Right lobe of liver (tissue), 6 donors: Measurements from ENCODE around the gene LPCAT1. TPM values are rescaled to one million over a fixed set of nuclear protein-coding genes. Genes with fewer than 3 reads are reported as not detected.

Experiments used
- ATAC-seq, 4 donors: fragments of 200-7000 bp; cut with Tn5 transposase; one replicate each; pipeline ENCODE4 v1.9.1; 2020; ENCODE audit warnings: mild to moderate bottlenecking in 4 of 4, moderate library complexity in 4 of 4
- DNase-seq, 3 donors: peaks; one replicate each; pipeline ENCODE4 v3.0.0-alpha.2; 2020
- H3K27ac ChIP-seq, 3 donors: fragments of 200-600 bp; one replicate each; pipeline ENCODE4 v1.8.0; 2022
- H3K27me3 ChIP-seq, 2 donors: fragments of 200-600 bp; one replicate each; pipeline ENCODE4 v1.8.0; 2022
- H3K36me3 ChIP-seq, 4 donors: fragments of 200-600 bp; sonication (generic) in 1 of 4; one replicate each; pipeline versions ENCODE4 v1.5.1 to v1.8.0; 2017 to 2022; ENCODE audit warnings: control low read depth in 1 of 4
- H3K4me1 ChIP-seq, 4 donors: fragments of 200-600 bp; sonication (generic) in 1 of 4; one replicate each; pipeline versions ENCODE4 v1.5.1 to v1.8.0; 2017 to 2022; ENCODE audit warnings: control low read depth in 1 of 4
- H3K4me3 ChIP-seq, 3 donors: fragments of 200-600 bp; one replicate each; pipeline ENCODE4 v1.8.0; 2022
- H3K9me3 ChIP-seq, 4 donors: fragments of 200-600 bp; sonication (generic) in 1 of 4; one replicate each; pipeline versions ENCODE4 v1.5.1 to v1.8.0; 2017 to 2022; ENCODE audit warnings: control low read depth in 1 of 4
- CTCF ChIP-seq, 4 donors: fragments of 200-600 bp in 3 of 4; fragments of 450-650 bp in 1 of 4; IDR thresholded peaks; one replicate each; pipeline versions ENCODE4 v1.5.1 to v1.8.0; 2016 to 2022; ENCODE audit warnings: antibody characterized with exemption in 4 of 4, mild to moderate bottlenecking in 2 of 4
- POLR2A ChIP-seq: fragments of 450-650 bp; IDR thresholded peaks from one replicate; pipeline ENCODE4 v1.6.1; 2017; ENCODE audit warnings: antibody characterized with exemption, mild to moderate bottlenecking
- WGBS: methylation state at CpG from one replicate; pipeline ENCODE4 v1.1.6; 2018; ENCODE audit warnings: low coverage, low lambda C conversion rate; ENCODE audit not compliant: insufficient coverage; ENCODE audit errors: missing lambda C conversion rate; 5-methylcytosine and 5-hydroxymethylcytosine counted together
- intact Hi-C, 2 donors: fragments of 100-400 bp; cut with DNase I; formaldehyde crosslinking; loops; one replicate each; pipeline versions ENCODE4 v1.11.2 to v1.14.1; 2022
- microRNA-seq, 2 donors: library from miRNA; unstranded; fragments of <30 nt; microRNA quantifications; one replicate each; pipeline ENCODE4, GENCODE V29; 2019 to 2020
- small RNA-seq, 2 experiments: library from RNA; depleted of rRNA; stranded (forward); fragments of <200 nt; gene quantifications; one replicate each; pipeline ENCODE3, GENCODE V24; 2016
- total RNA-seq, 6 experiments: library from RNA; depleted of rRNA in 2 of 6; stranded (reverse); fragments of >200 nt in 2 of 6; fragmentation: NEBNext Ultra II Directional in 3 of 6; extraction: Animal tissue kit (Norgen Biotek cat#: 25700) in 3 of 6; gene quantifications; one replicate each; pipeline versions ENCODE4 v1.1.0 to v1.2.4, GENCODE V29; 2016 to 2023
- donor health status: DM: no; HTN: yes; CAD: no.
- donor health status: DM: no; HTN: no; CAD: no.
- donor health status: DM: no; HTN: no; CAD: no.
- donor health status: DM: no; HTN: yes; CAD: no.
- donor health status: DM: no; HTN: yes; CAD: no.

The LPCAT1 gene
- total RNA-seq, 6 experiments from 2014 or later = 6.9 to 38.6 (median 13.1) TPM

DNA sequence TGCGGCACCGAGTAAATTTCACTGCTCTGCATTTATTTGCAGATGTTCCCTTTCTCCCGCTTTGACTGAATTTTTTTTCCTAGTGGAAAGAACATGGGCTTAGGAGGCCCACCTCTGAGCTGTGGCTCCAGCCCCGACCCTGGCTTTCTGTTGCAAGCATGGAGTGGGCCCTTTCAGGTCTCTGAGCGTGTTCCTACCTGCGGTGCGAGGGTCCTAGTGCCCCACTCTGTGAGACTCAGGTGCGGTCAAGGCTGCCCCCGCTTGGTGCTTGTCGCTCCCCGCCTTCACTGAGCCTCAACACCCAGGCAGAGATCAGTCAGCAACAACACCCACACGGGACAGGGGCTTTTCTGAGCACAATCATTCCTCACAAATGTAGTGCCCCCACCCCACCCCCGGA lies 110.5 kb downstream of the LPCAT1 start:
- TF ChIP-seq CTCF (IDR thresholded peaks at IDR 0.05) = no peak
- no peak for TF ChIP-seq POLR2A
- DNase-seq (peak in 1 of 3 donors; percentile 36), ATAC-seq (no peak)
- no peak overlapping the region for H3K4me3 ChIP-seq
- no peak overlapping the region for H3K27ac ChIP-seq
- 41% methylated on average over 4 of the region's 13 CpGs for WGBS
- no peaks in the 10 kb centered on the region for H3K36me3 ChIP-seq
- no peaks in the 10 kb centered on the region for H3K27me3 ChIP-seq
- intact Hi-C loops = no loop called here
- no peaks in the 10 kb centered on the region for H3K9me3 ChIP-seq
- no peaks in the 10 kb centered on the region for H3K4me1 ChIP-seq

DNA sequence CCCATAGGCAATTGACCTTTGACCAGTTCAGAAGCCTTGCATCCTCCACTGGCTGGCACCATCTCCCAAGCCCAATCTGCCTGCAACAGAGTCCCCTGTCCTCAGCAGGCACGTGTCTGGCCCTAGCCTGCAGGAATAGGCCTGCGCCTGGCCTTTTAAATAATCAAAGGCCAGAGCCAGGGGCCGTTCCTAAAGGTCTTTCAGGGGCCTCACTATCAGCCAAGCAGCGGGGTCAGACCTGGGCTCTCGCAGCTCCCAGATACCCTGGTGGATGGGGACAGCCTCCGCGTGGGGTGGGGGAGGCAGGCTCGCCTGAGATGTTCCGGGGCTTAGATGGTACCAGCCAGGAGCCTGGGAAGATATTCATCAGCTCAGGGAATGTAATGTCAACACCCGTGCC lies 111.1 kb downstream of the LPCAT1 start:
- intact Hi-C loops = no loop called here
- peak in 1 of 3 donors; percentile 25 for DNase-seq

GRCh38 chr5:1412163-1412562 lies 111.6 kb downstream of the LPCAT1 start:
- ATAC-seq (no peak), DNase-seq (peak in 1 of 3 donors; percentile 32)
- Histone ChIP-seq H3K4me3 (no peak overlapping the region), H3K36me3 (no peaks in the 10 kb centered on the region), H3K4me1 (no peaks in the 10 kb centered on the region), H3K9me3 (no peaks in the 10 kb centered on the region), H3K27ac (no peak overlapping the region), H3K27me3 (no peaks in the 10 kb centered on the region)
- intact Hi-C loops = no loop called here
- 27% methylated on average over 10 of the region's 16 CpGs for WGBS
- no peak for TF ChIP-seq POLR2A
- no peak for TF ChIP-seq CTCF (IDR thresholded peaks at IDR 0.05)

More for the DNA sequence above, 111.1 kb downstream of the LPCAT1 start:
- no peak for ATAC-seq
- TF ChIP-seq POLR2A (no peak), CTCF (IDR thresholded peaks at IDR 0.05) (no peak)
- Histone ChIP-seq H3K27ac (no peak overlapping the region), H3K36me3 (no peaks in the 10 kb centered on the region), H3K27me3 (no peaks in the 10 kb centered on the region), H3K4me3 (no peak overlapping the region), H3K9me3 (no peaks in the 10 kb centered on the region), H3K4me1 (no peaks in the 10 kb centered on the region)
- 44% methylated on average over 9 of the region's 10 CpGs for WGBS

Small RNA genes lying within 50 kb of the gene (microRNA-seq; reads per million reads assigned to microRNA genes)
- gene MIR6075 = 0 reads per million in 2 donors

Small RNA genes lying within 50 kb of the gene (small RNA-seq; reads per million reads assigned to genes)
- gene MIR6075 = 0 reads per million in 2 experiments

Other genes starting within 250 kb of the LPCAT1 start
- not detected for gene TERT, start 228.9 kb downstream of the LPCAT1 start, total RNA-seq
- 100 to 1,000 TPM in 4 of 6 experiments, 10 to 100 TPM in 2; 63.8 to 155 (median 128) TPM for gene CLPTM1L, start 178.9 kb downstream of the LPCAT1 start, total RNA-seq
- gene SLC6A3, start 78.5 kb downstream of the LPCAT1 start, total RNA-seq = not detected